LNCAP (cell line): ENCODE results near the gene KCTD10.

Experiments
- TF ChIP-seq, protein P1 (sequence below): fragments of 450-650 bp; IDR thresholded peaks from 2 replicates; pipeline ENCODE4 v1.5.1; 2017; ENCODE audit warnings: mild to moderate bottlenecking

KCTD10 gene

DNA sequence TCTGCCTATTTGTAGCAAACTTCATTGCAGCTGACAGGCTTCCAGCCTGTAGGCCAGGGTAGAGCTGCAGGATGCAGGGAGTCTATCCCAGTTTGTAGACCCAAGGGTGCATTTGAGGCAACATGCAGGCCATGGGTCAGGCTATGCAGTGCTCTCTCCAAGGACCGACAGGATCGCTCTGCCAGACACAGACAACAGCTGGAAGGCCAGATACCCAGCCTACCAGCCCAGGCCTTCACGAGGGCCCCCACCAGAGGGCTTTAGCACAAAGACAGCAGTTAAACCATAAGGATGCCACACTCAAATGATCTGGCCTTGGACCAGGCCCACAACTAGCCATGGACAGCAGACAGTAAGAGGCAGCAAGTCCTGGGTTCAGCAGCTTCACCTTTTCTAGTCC is 10.3 kb downstream of the KCTD10 start:
- TF ChIP-seq, protein P1, sequence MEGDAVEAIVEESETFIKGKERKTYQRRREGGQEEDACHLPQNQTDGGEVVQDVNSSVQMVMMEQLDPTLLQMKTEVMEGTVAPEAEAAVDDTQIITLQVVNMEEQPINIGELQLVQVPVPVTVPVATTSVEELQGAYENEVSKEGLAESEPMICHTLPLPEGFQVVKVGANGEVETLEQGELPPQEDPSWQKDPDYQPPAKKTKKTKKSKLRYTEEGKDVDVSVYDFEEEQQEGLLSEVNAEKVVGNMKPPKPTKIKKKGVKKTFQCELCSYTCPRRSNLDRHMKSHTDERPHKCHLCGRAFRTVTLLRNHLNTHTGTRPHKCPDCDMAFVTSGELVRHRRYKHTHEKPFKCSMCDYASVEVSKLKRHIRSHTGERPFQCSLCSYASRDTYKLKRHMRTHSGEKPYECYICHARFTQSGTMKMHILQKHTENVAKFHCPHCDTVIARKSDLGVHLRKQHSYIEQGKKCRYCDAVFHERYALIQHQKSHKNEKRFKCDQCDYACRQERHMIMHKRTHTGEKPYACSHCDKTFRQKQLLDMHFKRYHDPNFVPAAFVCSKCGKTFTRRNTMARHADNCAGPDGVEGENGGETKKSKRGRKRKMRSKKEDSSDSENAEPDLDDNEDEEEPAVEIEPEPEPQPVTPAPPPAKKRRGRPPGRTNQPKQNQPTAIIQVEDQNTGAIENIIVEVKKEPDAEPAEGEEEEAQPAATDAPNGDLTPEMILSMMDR: no peak

GRCh38 chr12:109466305-109466704 is 10.8 kb downstream of the KCTD10 start:
- TF ChIP-seq, protein P1: no peak

- TF ChIP-seq, protein P1: no peak
Measured at GRCh38 chr12:109464642-109465351, 12.3 kb downstream of the KCTD10 start.

DNA sequence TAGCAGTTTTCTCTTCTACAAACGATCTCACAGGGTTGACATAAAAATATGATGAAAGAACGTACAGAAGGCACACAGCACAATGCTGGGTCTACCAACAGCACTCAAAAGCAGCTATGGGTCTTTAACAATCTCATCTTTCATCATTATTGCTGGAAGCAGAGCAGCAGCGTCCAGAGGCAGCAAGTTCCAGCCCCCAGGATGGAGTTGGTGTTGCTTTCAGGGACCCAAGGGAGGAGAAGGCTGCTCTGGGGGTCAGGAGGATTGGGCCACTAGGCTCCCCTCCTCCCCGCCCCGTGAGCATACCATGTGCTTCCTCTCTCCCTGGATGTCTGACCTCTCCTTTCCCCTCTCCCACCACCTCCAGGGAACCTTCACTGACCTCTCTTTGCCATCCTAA is 13.3 kb downstream of the KCTD10 start:
- TF ChIP-seq, protein P1: no peak

- TF ChIP-seq, protein P1: no peak
Measured at GRCh38 chr12:109462868-109463692, 14.0 kb downstream of the KCTD10 start.

DNA sequence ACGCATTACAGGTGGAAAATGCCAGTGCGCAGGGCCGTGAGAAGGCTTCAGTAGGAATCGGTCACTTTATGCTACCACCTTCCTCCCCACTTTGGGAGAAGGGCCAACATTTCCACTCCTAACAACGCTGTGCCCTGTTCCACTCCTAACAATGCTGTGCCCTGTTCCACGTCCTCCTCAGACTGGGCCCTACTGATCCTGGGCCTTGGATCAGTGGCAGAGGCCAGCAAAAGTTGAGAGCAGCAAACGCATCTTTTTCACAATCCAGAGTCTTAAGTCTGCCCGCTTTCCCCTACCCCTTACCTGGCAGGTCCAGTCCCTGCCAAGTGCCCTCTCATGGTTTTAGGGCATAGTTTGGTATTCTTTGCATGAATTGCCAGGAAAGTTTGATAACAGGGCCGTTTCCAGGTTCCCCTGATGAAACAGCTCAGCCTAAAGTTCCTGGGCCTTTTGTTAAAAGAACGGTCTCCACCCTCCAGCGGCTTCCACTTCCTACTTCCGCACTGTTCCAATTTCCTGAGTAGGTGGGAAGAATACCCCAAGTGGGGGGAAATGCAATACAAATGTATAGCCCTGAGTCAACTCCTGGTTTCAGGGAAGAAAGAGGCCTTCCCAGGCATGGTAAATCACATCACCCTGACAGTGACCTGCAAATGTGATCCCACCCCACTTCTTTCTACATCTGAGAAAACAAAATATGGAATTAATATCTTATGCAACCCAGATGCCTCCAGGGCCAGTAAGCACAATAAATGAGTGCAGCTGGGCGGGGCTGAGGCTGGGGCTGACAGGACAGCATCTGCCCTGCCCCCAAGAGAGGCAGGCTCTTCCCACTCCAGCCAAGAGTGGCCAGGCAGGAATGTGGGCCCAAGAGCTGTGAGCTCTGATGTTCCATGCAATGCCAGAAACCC is 15.0 kb downstream of the KCTD10 start:
- TF ChIP-seq, protein P1: no peak
